ENCODE results near the gene ABL1.

GRCh38 chr9:130936285-130937117 lies 101.4 kb downstream of the ABL1 start:
- TF ChIP-seq, protein P1, sequence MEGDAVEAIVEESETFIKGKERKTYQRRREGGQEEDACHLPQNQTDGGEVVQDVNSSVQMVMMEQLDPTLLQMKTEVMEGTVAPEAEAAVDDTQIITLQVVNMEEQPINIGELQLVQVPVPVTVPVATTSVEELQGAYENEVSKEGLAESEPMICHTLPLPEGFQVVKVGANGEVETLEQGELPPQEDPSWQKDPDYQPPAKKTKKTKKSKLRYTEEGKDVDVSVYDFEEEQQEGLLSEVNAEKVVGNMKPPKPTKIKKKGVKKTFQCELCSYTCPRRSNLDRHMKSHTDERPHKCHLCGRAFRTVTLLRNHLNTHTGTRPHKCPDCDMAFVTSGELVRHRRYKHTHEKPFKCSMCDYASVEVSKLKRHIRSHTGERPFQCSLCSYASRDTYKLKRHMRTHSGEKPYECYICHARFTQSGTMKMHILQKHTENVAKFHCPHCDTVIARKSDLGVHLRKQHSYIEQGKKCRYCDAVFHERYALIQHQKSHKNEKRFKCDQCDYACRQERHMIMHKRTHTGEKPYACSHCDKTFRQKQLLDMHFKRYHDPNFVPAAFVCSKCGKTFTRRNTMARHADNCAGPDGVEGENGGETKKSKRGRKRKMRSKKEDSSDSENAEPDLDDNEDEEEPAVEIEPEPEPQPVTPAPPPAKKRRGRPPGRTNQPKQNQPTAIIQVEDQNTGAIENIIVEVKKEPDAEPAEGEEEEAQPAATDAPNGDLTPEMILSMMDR (IDR thresholded peaks at IDR 0.05; ENCODE audit: borderline replicate concordance, extremely low read depth, low read length, poor library complexity, severe bottlenecking), result no peak
- no peak for TF ChIP-seq EZH2 (IDR thresholded peaks at IDR 0.05; ENCODE audit: borderline replicate concordance, low read depth, low read length, severe bottlenecking)
